ENCODE measurements around the gene CFAP58.

The CFAP58 gene

DNA sequence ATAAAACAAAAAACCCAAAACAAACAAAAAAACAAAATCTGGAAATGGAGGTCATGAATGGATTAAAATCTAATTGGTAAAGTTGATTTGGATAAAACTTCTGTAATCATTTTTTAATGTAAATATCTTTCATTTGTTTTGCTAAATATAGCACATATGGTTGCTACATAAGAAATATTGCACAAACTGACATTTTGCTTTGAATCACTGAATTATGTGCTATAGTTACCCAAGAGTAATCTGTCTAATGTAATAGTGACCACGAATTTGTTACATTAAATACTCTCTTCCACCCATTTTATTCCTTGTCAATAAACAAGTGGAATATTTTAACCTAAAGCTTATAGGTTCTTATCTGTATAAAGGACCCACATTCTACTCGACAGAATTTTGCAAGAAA, 6.2 kb downstream of the CFAP58 start:
- no peak for DNase-seq (ENCODE audit: extremely low read depth in 1 of 2, low read depth in 1 of 2)

DNA sequence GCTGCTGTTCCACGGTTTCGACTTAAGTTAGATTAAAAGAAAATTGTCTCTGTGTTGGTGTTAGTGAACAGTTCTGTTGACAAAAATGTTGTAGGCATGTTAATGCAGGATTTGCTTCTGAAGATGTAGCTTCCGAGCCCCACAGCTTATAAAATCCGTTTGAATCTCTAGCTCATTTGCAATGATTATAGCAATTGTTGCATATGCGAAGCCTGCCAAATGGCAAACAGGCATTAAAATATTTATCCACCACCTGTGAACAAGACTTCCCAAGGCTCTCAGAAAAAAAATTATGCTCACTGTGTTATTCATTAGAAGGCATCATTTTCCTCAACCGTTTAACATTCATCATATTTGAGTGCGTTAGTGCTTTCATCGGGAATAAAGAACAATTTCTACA, 14.3 kb downstream of the CFAP58 start:
- DNase-seq (ENCODE audit: extremely low read depth in 1 of 2, low read depth in 1 of 2) = no peak

DNA sequence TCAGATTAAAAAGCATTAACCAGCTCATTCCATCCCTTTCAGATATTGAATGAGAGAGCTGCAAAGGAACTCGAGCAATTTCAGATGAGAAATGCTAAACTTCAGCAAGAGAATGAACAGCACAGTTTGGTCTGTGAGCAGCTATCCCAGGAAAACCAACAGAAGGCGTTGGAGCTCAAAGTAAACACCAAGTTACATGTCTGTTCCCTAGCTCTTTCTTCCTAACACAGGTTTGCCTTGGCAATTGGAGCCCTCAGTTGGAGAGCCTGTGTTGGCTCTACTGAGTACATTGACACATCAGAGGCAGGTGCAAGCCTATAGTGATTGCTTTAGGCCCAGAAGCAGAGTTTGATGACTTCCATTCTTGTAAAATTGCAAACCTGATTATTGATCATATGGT, 14.7 kb downstream of the CFAP58 start:
- DNase-seq (ENCODE audit: extremely low read depth in 1 of 2, low read depth in 1 of 2) = no peak

DNA sequence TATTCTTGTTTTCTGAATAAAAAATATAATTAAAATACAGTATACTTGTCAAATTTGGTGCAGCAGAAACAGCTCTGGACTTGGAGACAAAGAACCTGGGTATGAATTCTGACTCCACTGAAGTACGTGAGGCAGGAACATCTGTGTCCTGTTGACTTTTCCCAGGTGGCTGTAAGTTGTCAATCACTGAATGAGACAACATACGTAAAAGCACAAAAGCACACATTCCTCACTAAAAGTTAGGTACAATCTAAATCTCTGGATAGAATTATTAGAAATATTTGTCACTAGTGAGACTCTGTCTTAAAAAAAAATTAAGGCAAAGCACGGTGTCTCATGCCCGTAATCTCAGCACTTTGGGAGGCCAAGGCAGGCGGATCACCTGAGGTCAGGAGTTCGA, 18.1 kb downstream of the CFAP58 start:
- DNase-seq (ENCODE audit: extremely low read depth in 1 of 2, low read depth in 1 of 2) = no peak

DNA sequence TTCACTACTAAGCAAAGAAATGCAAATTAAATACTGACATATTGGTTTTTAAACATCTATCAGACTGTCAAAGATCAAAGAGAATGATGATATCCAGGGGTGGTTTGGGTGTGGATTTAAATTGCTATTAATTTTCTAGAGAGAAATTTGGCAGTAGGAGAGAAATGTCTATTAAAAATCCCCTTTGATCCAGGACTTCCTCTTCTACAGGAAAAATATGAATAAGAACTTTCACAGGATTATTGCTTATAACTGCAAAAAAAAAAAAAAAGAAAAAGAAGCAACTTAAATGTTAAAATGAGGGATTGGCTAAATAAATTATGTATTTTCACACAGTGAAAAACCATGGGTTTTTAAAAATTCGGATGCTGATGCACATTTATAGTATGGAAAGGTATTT, 21.0 kb downstream of the CFAP58 start:
- DNase-seq (ENCODE audit: extremely low read depth in 1 of 2, low read depth in 1 of 2) = no peak

DNA sequence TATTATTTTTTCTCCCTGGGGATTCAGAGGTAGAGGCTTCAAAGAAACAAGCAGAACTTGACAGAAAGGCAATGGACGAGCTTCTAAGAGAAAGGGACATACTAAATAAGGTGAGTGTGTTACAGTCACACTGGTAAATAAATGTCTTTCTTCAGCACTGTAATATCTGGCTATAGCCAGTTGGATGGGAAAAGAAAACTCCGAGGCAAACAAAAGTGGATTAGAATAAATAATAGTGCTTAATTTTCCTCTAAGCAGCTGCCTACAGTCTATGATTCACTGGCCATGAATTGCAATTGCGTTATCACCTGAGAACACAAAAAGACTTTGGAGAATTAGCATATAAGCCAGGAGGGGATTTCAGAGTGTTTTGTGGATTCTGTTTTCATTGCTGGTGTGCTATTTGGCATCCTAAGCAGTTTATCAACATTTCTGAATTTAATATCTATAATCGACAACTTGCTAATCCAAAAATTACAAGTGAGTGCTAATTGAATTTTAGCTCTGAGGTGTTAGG, 23.2 kb downstream of the CFAP58 start:
- DNase-seq (ENCODE audit: extremely low read depth in 1 of 2, low read depth in 1 of 2) = no peak

DNA sequence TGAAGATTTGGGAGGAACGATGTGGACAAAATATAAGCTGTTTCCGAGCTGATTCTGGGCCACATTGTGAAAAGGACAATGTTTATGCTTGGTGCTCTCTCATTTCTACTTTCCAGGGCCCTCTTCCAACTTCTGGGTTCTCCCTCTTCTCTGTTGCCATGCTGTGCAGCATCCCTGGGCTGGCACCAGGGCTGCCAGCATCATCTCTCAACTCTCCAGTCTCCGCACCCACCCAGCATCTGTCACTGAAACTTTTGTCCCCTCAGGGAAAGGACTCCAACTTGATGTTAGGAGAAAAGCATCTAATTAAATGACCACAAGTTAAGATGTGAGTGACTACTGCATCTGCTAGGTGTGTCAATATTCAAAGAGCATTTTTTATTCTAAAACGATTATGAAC, 26.7 kb downstream of the CFAP58 start:
- no peak for DNase-seq (ENCODE audit: extremely low read depth in 1 of 2, low read depth in 1 of 2)

DNA sequence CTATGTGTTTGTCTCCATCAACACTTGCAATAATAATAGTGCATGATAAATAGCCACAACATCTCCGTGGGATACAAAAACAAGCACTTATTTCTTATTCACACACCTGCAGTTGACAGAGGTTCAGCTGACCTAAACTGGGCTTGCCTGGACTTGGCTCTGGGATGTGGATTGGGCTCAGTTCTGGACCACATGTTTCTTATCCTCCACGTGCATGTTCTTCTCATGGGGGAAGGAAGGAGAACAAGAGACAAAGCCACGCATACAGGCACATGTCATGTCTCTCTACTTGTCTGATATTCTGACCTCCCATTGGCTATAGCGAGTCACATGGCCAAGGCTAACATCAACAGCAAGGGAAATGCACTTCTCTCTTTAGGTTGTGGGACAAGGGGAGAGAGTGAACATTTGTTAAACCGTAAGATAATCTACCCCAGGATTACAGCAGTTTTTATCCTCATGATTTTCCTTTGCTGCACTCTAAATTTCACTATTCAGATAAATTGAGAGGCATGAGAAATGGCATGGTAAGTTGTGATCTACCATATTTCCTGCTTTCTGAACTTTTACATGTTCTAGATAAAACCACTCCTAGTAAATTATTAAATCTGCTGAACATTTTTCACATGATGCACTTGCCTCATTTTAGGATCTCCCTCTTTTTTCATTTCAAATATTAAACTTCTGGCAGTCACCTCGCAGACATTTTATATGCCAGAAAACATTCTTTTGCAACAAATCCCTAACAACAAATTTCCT, 33.7 kb downstream of the CFAP58 start:
- no peak for DNase-seq (ENCODE audit: extremely low read depth in 1 of 2, low read depth in 1 of 2)

DNA sequence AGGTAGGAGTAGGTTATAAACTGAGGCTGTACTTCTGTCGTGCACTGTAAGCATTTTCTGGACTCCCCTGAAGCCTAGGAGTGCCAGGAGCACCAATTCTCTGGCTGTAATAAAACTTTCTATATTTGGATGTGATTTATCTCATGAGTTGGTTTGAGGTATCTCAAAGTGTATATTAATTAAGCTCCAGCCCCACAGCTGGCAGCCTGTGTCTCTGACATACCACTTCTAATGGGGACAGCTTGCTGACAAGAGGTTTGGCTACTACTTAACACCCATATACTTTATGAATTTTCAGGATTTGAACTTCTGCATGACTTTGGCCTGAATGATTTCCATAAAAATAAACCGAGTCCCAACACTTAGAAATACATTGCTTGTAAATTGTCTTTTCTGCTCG, 35.2 kb downstream of the CFAP58 start:
- DNase-seq (ENCODE audit: extremely low read depth in 1 of 2, low read depth in 1 of 2) = no peak

DNA sequence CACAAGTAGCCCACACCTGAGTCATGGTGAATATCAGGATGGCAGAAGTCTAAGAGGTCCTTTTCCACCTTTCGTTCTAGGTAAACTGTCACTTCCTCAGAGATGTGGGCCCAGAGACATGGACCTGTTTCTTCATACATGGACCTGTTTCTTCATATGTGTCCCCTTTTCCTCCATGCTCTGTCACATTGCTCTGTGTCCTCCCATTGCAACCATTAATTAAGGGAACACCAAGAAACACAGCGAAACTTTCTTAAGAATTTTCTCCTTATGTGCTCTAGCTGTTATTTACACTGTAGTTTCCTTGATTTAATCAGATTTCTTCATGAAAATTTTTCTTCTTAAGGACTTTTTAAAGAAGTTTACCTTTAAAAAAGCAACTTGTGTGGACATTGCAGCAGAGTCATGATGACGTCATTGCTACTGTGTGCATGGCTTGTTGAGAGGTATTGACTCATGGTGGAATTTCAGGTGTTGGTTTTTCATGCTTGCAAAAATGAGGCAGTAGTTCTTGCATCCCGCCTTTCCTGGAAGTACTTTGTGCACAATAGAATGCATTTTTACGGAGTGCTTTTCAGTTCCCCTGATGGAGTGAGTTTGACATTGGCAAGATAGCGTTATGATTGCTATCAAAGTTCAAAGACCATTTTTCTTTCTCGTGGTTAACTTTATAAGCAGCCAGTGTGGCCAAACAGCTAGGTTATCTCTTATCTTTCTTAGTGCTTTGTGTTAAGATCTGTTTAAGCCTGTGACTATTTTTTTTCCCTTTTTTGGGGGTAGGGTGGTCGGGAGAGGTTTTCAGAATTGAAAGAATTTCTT, 37.7 kb downstream of the CFAP58 start:
- DNase-seq (ENCODE audit: extremely low read depth in 1 of 2, low read depth in 1 of 2) = no peak

DNA sequence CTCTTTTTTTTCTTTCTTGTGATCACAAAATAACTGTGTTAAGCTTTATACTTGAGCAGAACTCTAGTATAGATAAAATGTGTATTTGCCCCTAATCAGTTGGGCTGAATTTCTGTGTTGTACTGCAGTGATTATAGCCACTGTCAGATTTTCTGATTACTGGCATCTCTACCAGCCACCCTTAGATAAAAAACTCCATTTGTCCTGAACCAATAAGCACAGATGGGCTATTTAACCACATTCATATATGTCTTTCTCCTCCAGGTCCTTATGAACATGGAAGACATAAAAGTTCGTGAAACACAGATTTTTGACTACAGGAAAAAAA, 38.3 kb downstream of the CFAP58 start:
- no peak for DNase-seq (ENCODE audit: extremely low read depth in 1 of 2, low read depth in 1 of 2)

DNA sequence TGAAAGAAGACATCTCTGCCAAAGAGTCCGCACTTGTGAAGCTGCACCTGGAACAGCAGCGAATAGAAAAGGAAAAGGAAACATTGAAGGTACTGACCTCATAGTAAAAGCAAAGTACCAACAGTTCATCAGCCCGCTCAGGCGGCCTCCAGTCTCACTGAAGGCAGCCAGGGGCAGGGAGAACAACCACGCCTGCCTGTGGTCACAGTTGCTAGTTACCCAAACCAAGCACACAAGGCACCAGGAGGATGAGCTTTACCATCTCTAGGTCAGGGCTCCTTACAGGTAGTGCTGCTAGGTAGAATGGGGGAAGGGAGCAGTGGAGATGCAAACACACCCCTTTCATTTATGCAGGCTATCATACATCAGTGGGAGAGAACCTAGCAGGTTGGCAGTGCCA, 39.8 kb downstream of the CFAP58 start:
- no peak for DNase-seq (ENCODE audit: extremely low read depth in 1 of 2, low read depth in 1 of 2)

DNA sequence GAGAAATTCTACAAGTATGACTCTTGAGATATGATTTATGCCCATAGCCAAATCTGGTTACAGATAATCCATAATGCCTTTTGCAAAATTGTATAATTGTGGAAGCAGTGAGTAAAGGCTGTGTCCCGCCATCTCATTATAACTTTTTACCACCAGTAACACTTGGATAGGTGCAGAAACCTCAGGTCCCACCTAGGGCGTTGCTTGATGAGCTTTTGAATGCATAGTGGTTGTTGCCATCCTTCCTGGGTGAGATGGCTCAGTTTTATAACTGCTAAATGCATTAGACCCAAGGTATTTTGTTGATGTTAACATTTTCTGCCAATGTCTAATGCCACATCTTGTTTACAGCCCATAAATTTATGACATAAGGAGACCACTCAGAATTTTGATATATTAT, 42.9 kb downstream of the CFAP58 start:
- DNase-seq (ENCODE audit: extremely low read depth in 1 of 2, low read depth in 1 of 2) = no peak

DNA sequence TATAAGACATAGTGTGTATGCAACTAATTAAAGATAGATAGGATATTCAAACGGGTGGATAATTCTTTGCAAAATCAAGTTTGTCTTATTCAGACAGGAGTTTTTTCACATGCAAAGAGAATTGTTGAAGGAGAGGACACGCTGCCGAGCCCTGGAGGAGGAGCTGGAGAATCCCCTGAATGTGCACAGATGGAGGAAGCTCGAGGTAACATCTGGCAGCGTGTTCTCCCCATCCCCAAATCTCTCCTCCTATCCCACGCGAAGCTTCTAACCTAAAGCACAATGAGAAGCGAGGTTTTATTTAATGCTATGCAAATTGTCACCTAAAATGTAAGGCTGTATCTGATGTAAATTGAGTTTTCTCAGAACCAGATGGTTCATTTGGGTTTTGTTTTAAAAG, 50.0 kb downstream of the CFAP58 start:
- no peak for DNase-seq (ENCODE audit: extremely low read depth in 1 of 2, low read depth in 1 of 2)

DNA sequence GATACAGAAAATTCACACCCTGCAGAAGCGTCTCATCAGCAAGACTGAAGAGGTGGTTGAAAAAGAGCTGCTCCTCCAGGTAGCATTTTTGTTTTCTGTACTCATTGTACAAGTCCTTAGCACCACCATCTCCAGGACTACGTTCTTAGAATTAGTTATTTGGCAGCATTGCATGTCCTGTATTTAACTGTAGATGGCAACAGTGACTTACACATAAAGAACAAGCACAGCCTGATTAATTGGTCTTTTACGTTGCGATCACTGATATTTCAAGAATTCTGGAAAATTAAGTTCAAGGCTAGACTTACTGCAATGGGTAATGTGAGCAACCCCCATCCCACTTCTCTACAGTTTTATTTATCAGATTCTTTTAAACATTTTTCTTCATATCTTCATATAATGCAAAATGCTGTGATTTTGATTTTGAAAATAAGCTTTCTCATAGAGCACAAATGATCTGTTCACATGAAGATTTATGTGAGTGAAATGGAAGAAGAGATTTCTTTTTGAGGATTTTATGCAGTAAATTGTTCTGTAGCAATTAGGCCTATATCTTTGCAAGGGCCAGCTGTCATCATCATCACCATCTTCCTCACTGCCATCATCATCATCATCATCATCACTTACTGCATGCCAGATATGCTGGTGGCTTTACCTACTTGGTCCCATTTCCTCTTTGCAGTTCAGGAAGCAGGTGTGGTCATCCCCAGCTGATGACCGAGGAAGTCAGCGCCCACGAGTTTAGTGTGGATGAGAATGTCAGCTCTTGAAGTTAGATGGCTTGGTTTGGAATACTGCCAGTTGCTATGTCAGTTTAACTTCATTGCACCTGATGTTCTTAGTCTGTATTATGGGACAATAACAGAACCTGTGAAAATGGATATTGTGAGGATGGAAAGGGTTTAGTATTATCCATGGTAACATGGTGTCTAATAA, 53.4 kb downstream of the CFAP58 start:
- DNase-seq (ENCODE audit: extremely low read depth in 1 of 2, low read depth in 1 of 2) = no peak

DNA sequence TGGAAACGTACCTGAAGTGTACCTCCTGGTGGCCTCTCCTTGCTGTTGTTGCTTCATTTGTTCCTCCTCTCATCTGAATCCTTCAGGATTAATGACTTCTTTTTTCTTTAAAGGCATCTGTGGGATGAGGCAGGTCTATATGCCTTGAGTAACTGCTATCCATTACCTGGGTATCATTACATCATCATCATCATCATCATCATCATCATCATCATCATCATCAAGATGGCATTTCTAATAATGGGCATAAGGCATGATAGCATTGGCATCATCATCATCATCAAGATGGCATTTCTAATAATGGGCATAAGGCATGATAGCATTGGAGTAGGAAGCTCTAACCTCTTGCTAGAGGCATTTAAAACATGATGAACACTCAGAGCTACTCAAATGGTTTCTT, 59.9 kb downstream of the CFAP58 start:
- no peak for DNase-seq (ENCODE audit: extremely low read depth in 1 of 2, low read depth in 1 of 2)

DNA sequence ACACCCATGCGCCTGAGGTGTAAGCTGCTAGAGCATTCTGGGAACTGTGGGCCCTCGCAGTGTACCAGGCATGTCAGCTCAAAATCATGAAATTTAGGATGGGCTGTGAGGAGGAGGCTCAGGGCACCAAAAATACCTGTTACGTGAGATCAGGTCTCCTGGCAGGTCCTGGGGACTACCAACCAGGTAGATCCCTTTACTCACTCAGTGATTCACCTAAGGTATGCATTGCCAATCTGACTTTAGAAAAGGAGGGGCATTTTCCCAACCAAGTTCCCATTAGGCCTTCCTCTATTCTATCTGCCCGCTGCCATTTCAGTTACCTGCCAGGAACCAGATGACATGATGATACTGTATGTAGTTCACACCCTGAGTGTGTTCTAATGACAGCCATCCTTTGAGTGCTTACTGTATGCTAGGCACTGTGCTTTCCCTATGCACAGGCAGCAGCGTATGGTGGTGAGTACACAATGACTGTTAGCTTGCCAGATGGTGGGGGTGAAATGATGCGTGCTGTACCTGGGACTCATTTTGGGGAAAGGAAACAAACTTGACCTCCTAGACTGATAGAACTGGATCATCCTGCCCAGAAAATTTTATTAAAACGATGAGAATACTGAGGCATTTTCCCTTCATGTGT, 62.0 kb downstream of the CFAP58 start:
- DNase-seq (ENCODE audit: extremely low read depth in 1 of 2, low read depth in 1 of 2) = no peak

DNA sequence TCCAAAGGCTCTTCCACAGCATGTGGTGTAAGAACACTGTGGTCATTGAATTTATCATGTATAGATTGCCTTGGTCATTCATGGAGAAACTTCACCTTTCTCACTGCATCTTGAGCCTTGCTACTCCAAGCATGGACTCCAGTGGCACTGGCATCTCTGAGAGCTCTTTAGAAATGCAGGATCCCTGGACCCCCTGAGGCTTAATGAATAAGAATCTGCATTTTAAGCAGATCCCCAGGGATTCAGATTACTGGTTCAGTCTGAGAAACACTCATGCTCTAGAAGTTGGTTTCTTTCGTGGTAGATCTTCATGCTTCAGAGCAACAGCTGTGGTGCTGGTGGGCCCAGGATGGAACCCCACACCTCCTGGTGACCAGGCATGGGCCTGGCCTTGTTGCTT, 63.2 kb downstream of the CFAP58 start:
- DNase-seq (ENCODE audit: extremely low read depth in 1 of 2, low read depth in 1 of 2) = no peak

DNA sequence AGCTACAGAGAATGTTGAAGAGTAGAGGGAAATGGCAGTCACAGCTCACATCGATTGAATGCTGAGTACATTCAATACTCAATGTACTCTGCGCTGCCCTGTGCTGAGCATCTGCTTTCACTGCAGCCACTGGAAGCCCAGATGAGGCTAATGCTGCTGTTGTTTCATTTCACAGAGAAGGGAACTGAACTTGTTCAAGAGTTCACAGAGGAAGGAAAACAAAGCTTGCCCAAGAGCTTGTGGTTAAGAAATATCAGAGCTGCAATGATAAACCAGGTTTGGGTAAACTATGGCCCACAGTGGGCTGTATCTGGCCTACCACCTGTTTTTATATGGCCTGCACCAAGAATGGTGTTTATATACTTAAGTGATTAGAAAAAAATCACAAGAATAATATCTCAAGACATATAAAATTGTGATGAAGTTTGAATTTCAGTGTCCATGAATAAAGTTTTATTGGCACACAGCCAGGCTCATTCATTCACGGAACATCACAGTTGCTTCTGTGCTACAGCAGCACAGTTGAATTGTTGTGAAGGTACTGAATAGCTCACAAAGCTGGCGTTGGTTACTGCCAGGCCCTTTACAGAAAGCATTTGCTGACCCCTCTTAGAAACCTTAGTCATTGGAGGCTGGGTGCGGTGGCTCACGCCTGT, 64.1 kb downstream of the CFAP58 start:
- no peak for DNase-seq (ENCODE audit: extremely low read depth in 1 of 2, low read depth in 1 of 2)

DNA sequence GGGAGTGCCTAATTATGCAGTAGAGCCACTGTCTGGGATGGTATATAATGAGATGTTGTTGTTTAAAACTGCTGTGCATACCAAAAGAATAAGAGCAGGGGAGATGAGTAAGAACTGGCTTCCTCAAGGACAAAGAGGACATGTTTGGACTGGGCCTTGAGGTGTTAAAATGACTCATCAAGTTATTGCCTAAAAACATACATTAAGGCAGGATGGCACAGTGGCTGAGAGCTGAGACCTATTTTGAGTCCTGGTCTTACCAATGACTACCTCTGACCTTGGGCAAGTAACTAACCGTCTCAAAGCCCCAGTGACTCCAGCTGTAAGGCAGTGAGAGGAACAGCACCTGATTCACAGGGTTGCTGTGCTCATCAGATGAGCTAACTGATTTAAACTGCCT, 71.1 kb downstream of the CFAP58 start:
- no peak for DNase-seq (ENCODE audit: extremely low read depth in 1 of 2, low read depth in 1 of 2)

Data from activated CD8-positive, alpha-beta memory T cell treated with anti-CD3 and anti-CD28 coated beads for 1 hour (primary cell).